Vagina (tissue), 2 donors: ENCODE data around the gene CNTRL.

ENCODE experiments used
- POLR2A ChIP-seq, 2 donors: fragments of 450-650 bp; IDR thresholded peaks; one replicate each; pipeline ENCODE4 v1.6.1; 2017; ENCODE audit warnings: antibody characterized with exemption in 2 of 2, mild to moderate bottlenecking in 2 of 2, moderate library complexity in 2 of 2
- POLR2AphosphoS5 ChIP-seq, 2 donors: sonication (generic); formaldehyde crosslinking; IDR thresholded peaks; one replicate each; pipeline ENCODE4 v1.9.0; 2017; ENCODE audit warnings: antibody characterized with exemption in 2 of 2, mild to moderate bottlenecking in 2 of 2, low read depth in 1 of 2; ENCODE audit not compliant: insufficient read depth in 1 of 2
- TF ChIP-seq, protein P1 (sequence below), 3 experiments: fragments of 450-650 bp in 2 of 3; fragments of 200-600 bp in 1 of 3; sonication (generic) in 1 of 3; IDR thresholded peaks; one replicate each; pipeline ENCODE4 v1.5.1; 2017 to 2019; ENCODE audit warnings: antibody characterized with exemption in 3 of 3, mild to moderate bottlenecking in 2 of 3, moderate library complexity in 2 of 3

- TF ChIP-seq, protein P1, sequence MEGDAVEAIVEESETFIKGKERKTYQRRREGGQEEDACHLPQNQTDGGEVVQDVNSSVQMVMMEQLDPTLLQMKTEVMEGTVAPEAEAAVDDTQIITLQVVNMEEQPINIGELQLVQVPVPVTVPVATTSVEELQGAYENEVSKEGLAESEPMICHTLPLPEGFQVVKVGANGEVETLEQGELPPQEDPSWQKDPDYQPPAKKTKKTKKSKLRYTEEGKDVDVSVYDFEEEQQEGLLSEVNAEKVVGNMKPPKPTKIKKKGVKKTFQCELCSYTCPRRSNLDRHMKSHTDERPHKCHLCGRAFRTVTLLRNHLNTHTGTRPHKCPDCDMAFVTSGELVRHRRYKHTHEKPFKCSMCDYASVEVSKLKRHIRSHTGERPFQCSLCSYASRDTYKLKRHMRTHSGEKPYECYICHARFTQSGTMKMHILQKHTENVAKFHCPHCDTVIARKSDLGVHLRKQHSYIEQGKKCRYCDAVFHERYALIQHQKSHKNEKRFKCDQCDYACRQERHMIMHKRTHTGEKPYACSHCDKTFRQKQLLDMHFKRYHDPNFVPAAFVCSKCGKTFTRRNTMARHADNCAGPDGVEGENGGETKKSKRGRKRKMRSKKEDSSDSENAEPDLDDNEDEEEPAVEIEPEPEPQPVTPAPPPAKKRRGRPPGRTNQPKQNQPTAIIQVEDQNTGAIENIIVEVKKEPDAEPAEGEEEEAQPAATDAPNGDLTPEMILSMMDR (IDR thresholded peaks at IDR 0.05): no peak
- TF ChIP-seq POLR2A (IDR thresholded peaks at IDR 0.05): no peak
- no peak for TF ChIP-seq POLR2AphosphoS5 (IDR thresholded peaks at IDR 0.05; ENCODE audit: insufficient read depth in 1 of 2, low read depth in 1 of 2)
These were observed 40.7 kb downstream of the CNTRL start for GRCh38 chr9:121115466-121115865.
